Measurements from ENCODE around the gene COPZ1.
A peak's percentile ranks its signal among the peaks of the same experiment; 100 is the strongest.

COPZ1 gene

DNA sequence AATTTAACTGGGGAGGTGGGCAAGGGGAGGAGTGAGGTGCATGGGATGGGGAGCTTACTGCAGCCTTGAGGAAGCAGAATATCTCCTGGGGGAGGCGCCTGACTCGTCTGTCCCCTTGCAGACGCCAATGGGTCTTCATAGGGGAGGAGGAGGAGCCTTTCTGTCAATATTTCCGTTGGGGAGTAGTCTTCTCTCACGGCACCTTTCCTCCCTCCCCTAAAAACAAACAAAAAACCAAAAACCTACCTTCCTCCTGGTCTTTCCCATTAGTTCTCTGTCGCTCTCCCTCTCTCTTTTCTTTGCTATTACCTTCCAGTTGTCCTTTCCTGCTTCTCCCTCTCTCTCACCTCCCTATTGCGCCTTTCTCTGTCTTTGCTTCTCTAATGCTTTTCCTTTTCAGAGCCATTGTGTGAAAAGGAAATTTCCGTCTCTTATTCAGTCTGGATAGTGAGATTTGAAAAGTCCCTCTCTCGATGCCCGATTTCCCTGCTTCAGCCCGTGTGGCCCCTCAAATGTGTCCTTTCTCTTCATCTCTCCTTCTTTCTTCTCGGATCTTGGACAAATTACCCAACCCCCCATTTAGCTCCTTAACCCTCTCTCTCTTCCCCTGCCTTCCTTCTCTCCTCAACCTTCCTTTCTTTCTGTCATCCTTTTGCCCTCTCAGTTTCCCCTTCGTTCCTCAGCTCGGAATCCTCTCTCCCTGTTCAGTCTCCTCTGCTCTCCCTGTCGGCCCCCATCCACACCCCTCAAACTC is 33.4 kb downstream of the COPZ1 start:
- DNase-seq (ENCODE audit: low read depth, low spot score): no peak

DNA sequence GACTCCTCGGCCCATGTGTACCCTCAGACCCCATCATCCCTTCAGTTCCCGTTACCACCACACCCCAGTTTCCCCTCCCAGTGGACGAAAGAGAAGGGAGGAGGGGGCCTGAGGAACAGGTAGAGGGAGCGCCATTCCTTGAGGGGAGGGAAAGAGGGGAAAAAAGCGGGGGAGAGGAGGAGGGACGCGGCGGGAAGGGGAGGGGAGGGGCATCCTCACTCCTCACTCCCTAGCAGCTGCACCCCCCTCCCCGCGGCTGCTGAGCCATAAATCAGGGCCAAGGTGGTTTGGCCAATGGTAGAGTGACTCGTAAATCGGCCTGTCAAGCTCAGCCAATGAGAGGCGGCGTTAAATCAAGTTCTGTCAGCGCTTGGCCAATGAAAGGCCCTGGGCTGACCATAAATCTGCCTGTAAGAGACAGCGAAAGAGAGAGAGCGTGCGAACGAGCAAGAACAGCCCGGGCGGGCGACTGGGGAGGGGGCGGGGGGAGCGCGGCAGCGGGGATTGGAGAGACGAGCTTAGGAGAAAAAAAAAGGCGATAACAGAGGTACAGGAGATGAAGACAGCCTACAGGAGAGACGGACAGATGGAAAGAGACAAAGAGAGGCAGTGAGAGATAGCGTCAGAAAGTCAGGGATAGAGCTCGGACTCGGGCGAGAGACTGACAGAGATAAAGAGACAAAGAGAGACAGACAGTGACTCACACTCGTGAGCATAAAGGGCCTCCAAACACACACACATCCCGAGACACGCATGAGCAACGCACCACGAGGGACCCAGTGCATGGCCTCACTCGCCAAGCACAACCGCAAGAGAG is 34.2 kb downstream of the COPZ1 start:
- DNase-seq (ENCODE audit: low read depth, low spot score): peak; percentile 99

DNA sequence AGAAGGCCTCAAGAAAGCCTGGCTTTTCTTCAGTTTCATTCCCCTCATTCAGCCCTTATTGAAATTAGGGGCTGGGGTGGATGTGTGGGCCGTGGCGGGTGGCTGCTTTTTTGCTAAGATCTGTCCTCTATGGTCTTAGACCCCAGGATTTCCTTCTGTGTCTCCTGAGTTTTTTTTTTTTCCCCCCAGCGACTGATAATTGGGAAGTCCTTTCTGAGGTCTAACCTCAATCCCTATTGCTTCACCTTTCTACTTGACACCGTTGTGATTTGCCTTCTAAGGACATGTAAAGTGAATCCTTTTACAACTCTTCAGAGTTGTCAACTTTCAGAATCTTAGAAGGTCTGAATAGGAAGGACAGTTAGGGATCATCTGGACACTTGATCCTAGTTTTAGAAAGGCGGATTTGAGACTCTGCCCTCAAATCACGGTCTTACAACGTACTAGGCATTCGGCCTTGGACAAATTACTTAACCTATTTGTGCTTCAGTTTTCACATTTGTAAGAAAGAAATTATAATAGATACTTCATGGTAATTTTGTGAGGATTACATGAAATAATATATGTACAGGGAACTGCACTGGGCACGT is 34.9 kb downstream of the COPZ1 start:
- DNase-seq (ENCODE audit: low read depth, low spot score): no peak

DNA sequence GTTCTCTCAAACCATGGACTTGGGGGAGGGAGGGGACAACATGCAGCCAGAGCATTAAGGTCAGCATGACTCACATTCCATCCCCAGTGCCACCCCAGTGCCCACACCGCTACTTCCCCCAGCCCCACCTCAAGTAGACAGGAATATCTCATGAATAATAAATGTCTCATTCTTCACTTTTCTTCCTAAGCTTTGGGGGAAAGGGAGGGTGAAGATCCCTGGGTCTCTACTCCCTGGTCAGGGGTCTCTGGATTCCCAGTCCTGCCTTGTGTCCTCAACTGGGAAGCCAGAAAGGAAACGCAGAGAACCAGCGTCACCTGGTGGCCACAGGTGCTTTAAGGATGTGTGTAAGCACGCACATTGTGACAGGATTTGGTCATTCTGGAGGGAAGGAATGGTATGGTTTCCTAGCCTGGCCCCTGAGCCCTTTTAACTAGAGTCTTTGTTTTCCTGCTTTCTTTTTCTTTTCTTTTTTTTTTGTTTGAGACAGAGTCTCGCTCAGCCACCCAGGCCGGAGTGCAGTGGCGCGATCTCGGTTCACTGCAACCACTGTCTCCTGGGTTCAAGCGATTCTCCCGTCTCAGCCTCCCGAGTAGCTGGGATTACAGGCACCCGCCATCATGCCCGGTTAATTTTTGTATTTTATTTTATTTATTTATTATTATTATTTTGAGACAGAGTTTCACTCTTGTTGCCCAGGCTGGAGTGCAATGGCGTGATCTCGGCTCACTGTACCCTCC is 36.0 kb downstream of the COPZ1 start:
- DNase-seq (ENCODE audit: low read depth, low spot score): no peak

DNA sequence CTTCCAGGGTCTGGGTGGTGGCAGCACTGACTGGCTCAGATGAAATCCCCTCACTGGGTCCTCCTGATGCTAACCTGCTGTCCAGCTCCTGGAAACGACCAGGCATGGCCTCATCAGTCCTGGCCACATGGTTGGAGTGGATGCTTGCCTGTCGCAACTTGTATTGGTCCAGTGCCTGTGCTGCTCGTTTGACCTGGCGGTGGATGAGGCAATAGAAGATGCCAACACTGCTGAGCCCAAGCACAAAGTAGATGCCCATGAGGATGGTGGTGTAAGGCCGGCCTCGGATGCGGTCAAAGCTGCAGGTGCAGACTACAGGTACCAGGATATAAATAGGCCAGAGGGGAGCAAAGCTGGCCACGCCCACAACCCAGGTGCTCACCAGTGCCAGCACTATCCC is 38.1 kb downstream of the COPZ1 start:
- no peak for DNase-seq (ENCODE audit: low read depth, low spot score)

DNA sequence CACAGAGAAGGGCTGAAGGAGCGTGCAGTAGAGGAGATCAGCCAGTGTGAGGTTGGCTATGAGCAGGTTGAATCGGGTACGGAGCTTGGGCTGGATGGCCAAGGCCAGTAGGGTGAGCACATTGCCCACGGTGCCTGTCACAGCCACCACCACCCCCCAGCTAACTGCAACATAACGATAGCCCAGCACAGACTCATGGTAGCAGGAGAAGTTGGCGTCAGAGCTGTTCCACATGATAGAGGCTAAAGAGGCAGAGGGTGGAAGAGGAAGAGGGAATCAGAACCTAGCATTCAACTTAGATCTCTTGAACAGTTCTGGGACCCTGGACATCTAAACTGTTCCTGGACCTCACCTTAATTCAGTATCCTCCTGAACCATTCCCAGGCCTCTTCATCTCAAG is 38.7 kb downstream of the COPZ1 start:
- DNase-seq (ENCODE audit: low read depth, low spot score): no peak

DNA sequence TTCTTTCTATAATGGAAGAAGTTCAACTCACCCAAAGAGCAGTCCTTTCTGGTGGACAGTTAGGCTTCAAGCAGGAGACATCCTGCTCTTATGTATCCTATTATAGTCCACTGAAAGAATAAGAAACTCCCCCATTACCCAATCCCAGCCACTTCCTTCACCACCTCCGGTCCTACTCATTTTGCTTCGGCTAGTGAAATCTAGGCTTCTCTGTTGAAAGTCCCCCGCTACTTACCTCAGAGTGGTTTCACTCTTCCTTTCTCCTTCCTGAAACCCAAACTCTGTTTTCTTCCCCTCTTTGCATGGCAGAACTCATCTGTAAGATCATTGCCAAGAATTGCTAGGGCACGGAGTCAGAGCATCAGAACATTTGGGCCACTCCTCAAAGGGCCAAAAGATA is 39.5 kb downstream of the COPZ1 start, which contains the start of gene GPR84:
GPR84 (minus strand) TSS at position 74 of the 400 bp plus-strand sequence. CDS start 635 bp downstream, outside the sequence.
- DNase-seq (ENCODE audit: low read depth, low spot score): no peak

DNA sequence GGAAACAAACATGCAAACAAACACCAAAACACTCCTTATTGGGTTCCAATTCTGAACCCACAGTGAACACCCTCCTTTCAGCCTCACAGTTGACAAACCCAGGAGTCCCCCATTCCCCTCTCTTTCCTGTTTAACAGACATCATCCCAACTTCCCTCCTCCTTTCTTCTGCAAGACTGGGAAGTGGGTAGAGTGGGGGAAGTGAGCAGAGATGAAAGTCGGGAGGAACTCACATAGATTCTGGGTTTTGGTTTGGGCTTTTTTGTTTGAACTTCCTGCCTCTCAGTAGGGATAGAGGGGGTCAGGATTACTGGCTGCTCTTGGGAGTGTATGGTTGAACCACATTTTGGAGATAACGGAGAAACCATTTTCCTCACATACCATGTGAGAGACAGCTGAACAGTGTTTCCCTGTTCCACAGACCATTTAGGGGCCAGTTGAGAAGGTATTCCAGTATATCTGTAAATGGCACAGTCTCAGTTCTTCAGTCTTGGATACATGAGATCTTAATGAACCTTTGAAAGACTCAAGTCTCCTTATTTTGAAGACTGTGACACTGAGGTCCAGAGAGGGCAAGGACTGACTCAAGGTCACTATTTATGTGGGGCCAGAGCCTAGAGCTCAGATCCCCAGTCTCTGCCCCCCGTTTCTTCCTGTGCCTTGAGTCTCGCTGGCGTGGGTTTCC is 43.2 kb downstream of the COPZ1 start:
- DNase-seq (ENCODE audit: low read depth, low spot score): no peak

DNA sequence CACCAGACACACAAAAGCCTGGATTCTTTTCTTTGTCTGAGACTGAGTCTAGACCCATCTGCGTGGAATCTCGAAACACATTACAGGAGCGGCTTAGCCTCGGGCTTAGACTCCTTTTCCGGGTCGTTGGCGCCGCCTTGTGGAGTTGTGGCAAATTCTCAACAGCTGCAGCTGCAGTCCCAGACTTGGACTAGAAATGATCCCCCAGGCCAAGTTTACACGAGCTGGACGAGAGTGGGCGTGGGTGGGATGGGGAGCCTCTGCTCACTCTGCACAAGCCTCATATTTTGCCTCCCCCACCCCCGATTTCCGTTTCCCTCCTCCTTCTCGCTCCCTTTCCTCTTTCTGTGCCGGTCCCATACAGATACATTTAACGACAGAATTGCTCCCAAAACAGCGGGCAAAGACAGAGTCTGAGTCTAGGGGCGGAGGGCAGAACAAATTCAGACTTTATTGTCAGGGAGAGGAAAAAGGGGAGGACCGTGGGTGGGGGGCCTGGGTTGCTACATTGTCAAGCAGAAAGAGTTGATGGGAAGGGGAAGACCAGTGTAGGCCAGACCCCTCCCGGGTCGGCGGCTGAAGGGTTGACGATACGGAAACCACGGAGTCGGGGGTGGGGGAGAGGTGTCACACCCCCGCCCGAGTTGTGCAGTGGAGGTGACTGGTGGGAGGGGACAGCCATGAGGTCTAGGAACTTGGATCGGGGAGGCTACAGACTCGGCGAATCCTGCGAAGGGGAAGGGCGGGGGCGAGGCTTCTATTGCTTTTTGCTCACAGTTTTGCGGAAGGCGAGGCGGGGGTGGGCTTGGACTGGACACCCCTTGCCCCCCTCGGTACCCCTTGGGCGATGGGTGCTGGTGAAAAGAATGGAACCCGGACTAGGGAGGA is 44.0 kb downstream of the COPZ1 start:
- DNase-seq (ENCODE audit: low read depth, low spot score): no peak

DNA sequence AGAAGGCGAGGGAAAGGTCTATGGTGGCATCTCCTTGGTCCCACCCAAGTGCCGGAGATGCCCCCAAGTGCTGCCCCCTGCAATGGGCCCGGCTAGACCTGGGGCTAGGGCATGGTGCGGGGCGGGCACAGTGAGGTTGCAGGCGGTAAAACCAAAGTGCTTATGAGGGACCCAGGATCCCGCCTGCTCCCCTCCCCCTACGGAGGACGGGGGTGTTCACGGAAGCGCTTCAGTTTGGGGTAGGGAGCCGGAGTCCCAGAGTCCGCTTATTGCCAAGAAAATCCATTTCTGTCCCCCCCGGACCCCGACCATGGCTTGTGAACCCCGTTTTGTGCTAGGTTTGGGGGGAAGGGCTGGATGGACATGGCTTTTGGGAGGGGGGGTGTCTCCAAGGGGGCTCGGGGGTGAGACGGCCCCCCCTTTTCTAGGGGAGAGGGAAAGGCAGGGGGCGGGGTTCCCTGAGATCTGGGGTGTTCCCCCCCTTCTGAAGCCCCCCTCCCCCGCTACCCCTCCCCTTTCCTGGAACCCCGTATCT is 44.7 kb downstream of the COPZ1 start:
- DNase-seq (ENCODE audit: low read depth, low spot score): no peak

DNA sequence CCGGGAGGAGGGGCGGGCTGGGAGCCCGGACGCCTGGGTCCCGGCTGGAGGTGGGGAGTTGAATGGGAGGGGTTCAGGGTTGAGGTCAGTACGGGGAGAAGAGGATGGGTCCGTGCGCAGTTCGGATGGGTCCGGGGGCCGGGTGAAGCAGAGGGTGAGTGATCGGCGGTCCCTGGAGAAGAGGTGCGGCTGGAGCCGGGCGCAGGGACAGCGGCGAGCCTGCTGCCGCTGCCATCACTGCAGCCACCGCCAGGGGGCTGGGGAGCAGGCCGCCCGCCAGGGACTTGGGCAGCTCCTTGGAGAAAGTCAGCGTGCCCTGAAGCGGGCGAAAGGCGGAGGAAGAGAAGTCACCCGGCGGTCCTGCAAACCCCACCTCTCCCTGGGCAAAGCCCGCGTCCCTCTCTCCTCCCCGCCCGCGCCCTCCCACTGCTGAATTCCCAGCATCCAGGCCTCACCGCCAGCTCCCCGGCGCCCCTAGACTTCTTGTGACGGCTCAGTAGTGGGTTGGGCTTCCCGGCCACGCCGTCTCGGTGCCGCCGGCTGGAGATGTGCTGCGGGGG is 45.3 kb downstream of the COPZ1 start:
- DNase-seq (ENCODE audit: low read depth, low spot score): no peak

DNA sequence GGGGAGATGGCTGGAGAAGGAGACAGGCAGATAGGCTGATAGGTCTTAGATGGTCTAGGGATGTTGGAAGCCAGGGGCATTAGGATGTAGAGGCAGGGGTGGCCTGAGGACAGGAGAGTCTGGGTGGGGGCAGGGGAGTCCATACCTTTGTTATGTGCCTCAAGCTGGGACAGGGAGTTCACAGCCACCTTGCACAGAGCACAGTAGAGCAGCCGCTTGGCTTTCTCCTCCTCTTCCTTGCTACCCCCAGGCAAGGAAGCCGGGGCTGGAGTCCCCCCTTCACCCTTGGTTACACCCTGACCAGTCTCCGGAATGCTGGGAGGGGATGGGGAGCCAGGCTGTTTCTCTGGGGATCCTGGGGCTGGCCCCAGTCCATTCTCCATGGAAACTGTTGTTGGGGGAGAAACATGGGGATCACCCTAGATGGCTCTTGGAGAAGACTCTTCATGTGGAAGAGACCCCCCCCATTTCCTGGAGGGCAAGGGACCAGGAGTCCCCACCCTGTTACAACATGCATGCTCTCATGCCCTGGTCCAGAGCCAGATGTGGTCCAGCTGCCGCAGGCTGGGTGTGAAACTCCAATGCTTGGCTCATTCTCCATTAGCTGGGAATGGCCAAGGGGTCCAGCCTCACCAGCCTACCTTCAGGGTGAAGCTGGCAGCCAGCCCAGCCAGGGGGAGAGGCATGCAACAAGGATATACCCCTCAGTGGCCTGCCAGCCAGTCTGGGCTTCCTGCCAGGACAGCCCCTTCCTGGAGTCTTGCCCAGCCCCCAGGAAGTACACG is 46.6 kb downstream of the COPZ1 start:
- no peak for DNase-seq (ENCODE audit: low read depth, low spot score)

DNA sequence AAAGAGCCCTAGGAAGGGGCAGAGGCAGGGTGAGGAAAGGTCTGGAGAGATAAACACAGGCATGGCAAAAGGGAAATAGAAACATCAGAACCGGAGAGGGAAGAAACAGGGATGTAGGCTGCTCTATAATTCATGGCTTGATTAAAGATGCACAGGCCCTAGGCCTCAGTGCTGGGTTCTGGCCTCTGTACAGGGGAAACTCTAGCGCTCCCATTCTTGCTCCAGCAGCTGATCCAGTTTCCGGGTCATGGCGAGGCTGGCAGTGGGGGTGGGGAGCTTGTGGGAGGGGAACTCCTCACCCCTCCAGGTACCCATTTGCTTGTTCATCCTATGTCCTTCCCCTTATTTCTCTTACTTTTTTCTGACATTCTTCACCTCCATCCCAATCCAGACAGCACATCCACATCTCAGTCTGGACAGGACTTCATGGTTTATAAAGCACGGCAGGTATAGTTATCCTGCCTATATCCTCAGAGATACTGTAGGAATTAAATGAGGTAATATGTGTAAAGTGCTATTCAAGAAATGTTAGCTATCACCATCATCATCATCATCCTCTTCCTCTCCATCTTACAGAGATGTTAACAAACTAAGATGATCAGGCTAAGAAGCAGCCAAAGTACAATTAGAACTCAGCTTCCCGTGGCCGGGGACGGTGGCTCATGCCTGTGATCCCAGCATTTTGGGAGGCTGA is 47.3 kb downstream of the COPZ1 start:
- DNase-seq (ENCODE audit: low read depth, low spot score): no peak

DNA sequence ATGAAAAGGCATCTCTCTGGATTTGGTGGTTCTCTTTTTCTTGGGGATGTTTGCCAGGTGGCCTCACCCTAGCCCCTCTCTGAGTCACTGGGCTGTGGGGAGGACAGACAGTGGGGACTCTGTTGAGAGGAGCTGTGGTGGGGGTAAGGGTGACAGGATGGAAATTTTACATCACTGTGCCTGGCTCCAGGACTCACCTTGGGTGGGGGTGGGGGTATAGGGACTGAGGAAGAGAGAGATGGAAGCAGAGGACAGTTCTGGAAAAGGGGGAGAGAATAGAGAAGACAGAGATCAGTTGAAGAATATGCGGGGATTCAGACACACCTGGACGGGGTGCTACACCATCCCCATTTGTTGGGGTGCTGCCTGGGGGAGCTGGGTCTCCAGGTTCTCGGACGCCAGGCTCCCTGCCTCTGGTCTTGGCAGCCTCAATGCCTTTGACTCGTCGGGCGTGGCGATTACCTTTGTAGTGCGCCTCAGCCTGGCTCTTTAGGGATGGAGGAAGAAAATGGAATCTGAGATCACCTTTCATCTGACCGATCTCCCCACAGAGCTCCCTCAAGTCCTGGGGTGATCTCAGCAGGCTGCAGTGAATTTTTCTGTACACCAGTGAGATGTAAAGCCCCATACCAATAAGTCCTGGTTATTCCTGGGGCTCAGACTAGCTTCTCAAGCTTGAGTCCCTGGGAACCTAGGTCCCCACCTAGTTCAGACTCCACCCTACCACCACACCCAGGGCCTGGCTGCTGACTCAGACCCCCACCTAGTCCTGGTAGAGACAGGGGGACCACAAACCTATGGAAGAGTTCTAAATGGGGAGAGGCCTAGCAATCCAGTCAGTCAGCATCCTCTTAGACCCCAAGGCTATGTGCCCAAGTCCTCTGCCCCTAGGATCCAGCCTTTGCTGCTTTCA is 49.0 kb downstream of the COPZ1 start:
- no peak for DNase-seq (ENCODE audit: low read depth, low spot score)

DNA sequence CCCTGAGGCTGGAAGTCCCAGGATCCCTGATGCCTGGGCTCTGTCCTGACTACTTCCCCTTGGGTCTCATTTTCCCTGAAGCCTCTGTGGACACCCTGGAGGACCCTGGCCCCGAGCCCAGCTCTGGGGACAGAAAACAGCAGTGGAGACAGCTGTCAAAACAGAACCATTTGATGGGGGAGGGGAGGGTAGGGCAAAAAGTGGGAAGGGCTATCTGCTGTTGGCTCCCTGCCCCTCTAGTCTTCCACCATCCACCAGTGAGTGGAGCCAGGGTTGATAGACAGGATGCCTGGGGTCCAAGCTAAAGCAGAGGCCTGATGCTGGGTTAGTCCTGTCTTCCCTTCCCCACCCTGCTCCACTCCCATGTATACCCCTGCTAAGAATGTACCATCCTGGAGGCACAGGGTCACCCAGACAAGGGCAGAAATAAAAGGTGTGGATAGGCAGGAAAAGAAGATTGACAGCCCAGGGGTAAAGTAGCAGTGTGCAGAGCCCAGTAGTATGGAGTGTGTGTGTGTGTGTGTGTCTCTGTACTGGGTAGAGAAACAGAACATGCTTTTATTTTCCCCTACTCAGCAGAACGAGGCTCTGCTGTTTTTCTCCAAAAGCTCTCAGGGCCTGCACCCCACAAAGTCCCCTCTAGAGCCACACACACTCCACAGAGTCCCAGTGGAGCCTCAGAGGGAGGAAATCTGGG is 49.8 kb downstream of the COPZ1 start:
- DNase-seq (ENCODE audit: low read depth, low spot score): no peak

DNA sequence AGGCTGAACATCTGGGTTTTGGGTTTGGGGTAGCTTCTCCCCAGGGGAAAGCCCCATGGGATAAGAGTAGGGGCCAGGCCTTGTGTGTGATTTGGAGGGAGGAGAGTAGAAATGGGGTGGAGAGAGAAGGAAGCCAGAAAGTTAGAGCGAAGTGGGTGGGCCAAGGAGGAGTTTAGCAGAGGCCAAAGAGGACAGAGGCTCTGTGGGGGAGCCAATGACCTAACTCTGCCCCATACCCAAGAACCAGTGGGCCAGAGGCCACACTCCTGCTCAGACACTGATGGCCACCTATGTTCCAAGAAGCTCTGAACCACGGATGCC is 50.3 kb downstream of the COPZ1 start:
- no peak for DNase-seq (ENCODE audit: low read depth, low spot score)

DNA sequence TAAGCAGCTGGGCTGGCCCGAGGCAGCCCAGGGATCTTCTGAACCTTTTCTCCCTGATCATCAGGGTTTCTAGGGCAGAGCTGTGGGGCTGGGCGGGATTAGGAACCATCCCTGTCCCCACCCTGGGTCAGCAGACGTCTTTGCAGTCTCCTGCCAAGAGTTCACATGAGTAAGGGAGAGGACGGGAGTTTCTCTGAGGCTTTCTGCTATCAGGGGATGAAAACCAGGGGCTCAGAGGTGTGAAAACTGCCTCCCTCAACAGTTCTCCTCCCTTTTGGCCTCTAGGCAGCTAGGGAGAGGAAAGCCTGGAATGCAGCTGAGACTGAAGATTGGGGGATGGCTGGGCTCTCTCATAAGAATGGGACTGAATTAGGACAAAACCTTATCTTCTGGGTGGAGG is 51.7 kb downstream of the COPZ1 start:
- no peak for DNase-seq (ENCODE audit: low read depth, low spot score)
